Heart right ventricle (tissue), 16 donors: ENCODE measurements around the gene NAPA. TPM values are rescaled to one million over a fixed set of nuclear protein-coding genes. Genes with fewer than 3 reads are reported as not detected.

ENCODE experiments used
- ATAC-seq, 8 donors: fragments of 200-7000 bp; cut with Tn5 transposase; one replicate each; pipeline ENCODE4 v1.9.1; 2020; ENCODE audit warnings: mild to moderate bottlenecking in 8 of 8, moderate library complexity in 8 of 8, moderate number of reproducible peaks in 1 of 8
- DNase-seq, 2 donors: peaks; one replicate each; pipeline ENCODE4 v3.0.0-alpha.2; 2020
- H3K27ac ChIP-seq, 10 donors: fragments of 200-600 bp; sonication (generic) in 2 of 10; one replicate each; pipeline versions ENCODE4 v1.5.0 to v1.8.0; 2020 to 2022; ENCODE audit warnings: mild to moderate bottlenecking in 3 of 10
- H3K27me3 ChIP-seq, 7 donors: fragments of 200-600 bp; one replicate each; pipeline ENCODE4 v1.8.0; 2021 to 2022; ENCODE audit warnings: mild to moderate bottlenecking in 2 of 7
- H3K36me3 ChIP-seq, 9 donors: fragments of 200-600 bp; sonication (generic) in 1 of 9; one replicate each; pipeline versions ENCODE4 v1.5.0 to v1.8.0; 2020 to 2022; ENCODE audit warnings: mild to moderate bottlenecking in 2 of 9
- H3K4me1 ChIP-seq, 9 donors: fragments of 200-600 bp; sonication (generic) in 1 of 9; one replicate each; pipeline versions ENCODE4 v1.5.0 to v1.8.0; 2020 to 2022; ENCODE audit warnings: mild to moderate bottlenecking in 4 of 9
- H3K4me3 ChIP-seq, 10 donors: fragments of 200-600 bp; sonication (generic) in 2 of 10; one replicate each; pipeline versions ENCODE4 v1.5.0 to v1.8.0; 2020 to 2022; ENCODE audit warnings: mild to moderate bottlenecking in 7 of 10, moderate library complexity in 2 of 10
- H3K9me3 ChIP-seq, 11 donors: fragments of 200-600 bp in 10 of 11; sonication (generic) in 2 of 11; one replicate each; pipeline versions ENCODE4 v1.5.0 to v1.8.0; 2013 to 2022; ENCODE audit warnings: mild to moderate bottlenecking in 2 of 11, control low read depth in 1 of 11, moderate library complexity in 1 of 11
- CTCF ChIP-seq, 9 donors: fragments of 200-600 bp; sonication (generic) in 2 of 9; IDR thresholded peaks; one replicate each; pipeline versions ENCODE4 v1.5.0 to v1.8.0; 2021 to 2022; ENCODE audit warnings: antibody characterized with exemption in 9 of 9, mild to moderate bottlenecking in 5 of 9, moderate library complexity in 1 of 9
- WGBS, 2 donors: extraction: QIAGEN DNeasy Blood & Tissue Kit; methylation state at CpG; one replicate each; pipeline ENCODE4 v1.1.7; 2013; ENCODE audit warnings: inconsistent platforms in 1 of 2; 5-methylcytosine and 5-hydroxymethylcytosine counted together
- intact Hi-C, 10 donors: fragments of 100-400 bp; cut with DNase I; formaldehyde crosslinking; loops; one replicate each; pipeline versions ENCODE4 v1.11.1 to v1.14.2; 2022
- polyA plus RNA-seq, 2 donors: library from polyadenylated mRNA; stranded (reverse); fragments of 200-250 nt; gene quantifications; one replicate each; pipeline ENCODE4 v1.2.3, GENCODE V29; 2013
- total RNA-seq, 10 donors: library from RNA; stranded (reverse); fragmentation: NEBNext Ultra II Directional in 3 of 10; extraction: Animal tissue kit (Norgen Biotek cat#: 25700) in 3 of 10; gene quantifications; one replicate each; pipeline versions ENCODE4 v1.2.1 to v1.2.4, GENCODE V29; 2021 to 2023
- donor health status: Arrhythmogenic right ventricular cardiomyopathy.
- donor health status: ischemic (EF 13 %, LVEDD 7.1; RV severe dilation, severe dysfunction).
- donor health status: healthy with polysubstance abuse.
- donor health status: DM: no; HTN: yes; CAD: no.
- donor health status: DM: no; HTN: no; CAD: no.
- donor health status: ischemic (EF 25% LVEDD 6.9; RV normal size, moderate dysfunction).
- donor health status: ischemic (EF 25% LVEDD 5.7; RV mildly dilated, moderate dysfunction).
- donor health status: healthy.
- donor health status: DM: yes; HTN: yes; CAD: no.
- donor health status: Ischemic cardiomyopathy.
- donor health status: ischemic (EF 35%, LVEDD 5.7; RV mildly dilated, moderate dysfunction).
- donor health status: nonischemic (EF 11% LVEDD 7.7; RV severe dilation, severe dysfunction).
- donor health status: DM: yes; HTN: yes; CAD: no.
- donor health status: PGD.
- donor health status: ischemic (EF 29% LVEDD 5.4; RV normal size, mild dysfunction).
- donor health status: nonischemic (EF 23%, LVEDD 6.1; RV moderate dilation, normal function).

The NAPA gene
- total and polyA plus RNA-seq, 12 donors: 115 to 183 (median 125) TPM

GRCh38 chr19:47443331-47443730, 71.5 kb downstream of the NAPA start:
- DNase-seq (no peak), ATAC-seq (no peak)
- peaks cover 5 to 93% (median 77%) of the 10 kb centered on the region in 7 donors for H3K27me3 ChIP-seq
- no peaks in the 10 kb centered on the region for H3K9me3 ChIP-seq
- no peak for TF ChIP-seq CTCF (IDR thresholded peaks at IDR 0.05)
- no peak overlapping the region for H3K4me3 ChIP-seq
- no peaks in the 10 kb centered on the region for H3K36me3 ChIP-seq
- 69 to 71% methylated on average over 12 of the region's 12 CpGs for WGBS, 2 donors
- intact Hi-C loops: loop anchor here in 1 of 10 donors (10.0 kb wide), 1 partner anchor 121 kb away; no protein-coding TSS in a partner anchor
- H3K27ac ChIP-seq: no peak overlapping the region
- H3K4me1 ChIP-seq: peaks cover 0 to 33% (median 15%) of the 10 kb centered on the region in 9 donors

DNA sequence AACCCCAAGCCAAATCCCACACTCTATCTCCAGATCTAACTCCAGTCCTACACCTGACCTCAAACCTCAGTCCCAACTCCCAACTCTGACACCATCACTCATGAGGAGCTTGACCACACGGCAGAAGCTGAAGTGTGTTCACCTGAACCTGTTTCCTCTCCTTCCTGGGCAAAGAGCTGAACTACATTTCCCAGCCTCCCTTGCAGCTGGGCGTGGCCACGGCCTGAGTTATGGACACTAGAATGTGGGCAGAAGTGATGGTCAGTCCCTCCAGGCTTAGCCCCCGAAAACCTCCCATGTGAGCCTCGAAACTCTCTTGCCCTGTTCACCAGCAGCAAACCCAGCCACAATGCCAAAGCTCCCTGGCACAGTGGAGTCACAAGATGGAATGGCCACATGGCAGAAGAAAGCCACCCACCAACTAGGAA, 76.1 kb downstream of the NAPA start:
- H3K9me3 ChIP-seq: no peaks in the 10 kb centered on the region
- no peaks in the 10 kb centered on the region for H3K36me3 ChIP-seq
- TF ChIP-seq CTCF (IDR thresholded peaks at IDR 0.05): no peak
- ATAC-seq: no peak
- peaks cover 0 to 86% (median 65%) of the 10 kb centered on the region in 7 donors for H3K27me3 ChIP-seq
- WGBS, 2 donors: 23 to 25% methylated on average over 5 of the region's 5 CpGs
- no peak overlapping the region for H3K27ac ChIP-seq
- intact Hi-C loops: loop anchor here in 7 of 10 donors (5.0 to 10.0 kb wide), 6 partner anchors 66 to 258 kb away; partner anchors contain the start of gene NAPA (in 3 of the 7)
- no peak overlapping the region for H3K4me3 ChIP-seq
- H3K4me1 ChIP-seq: peaks cover 0 to 7% (median 0%) of the 10 kb centered on the region in 9 donors
- DNase-seq: no peak

Other genes starting within 250 kb of the NAPA start
- gene INAFM1, start 240.2 kb downstream of the NAPA start, total RNA-seq: 10 to 100 TPM in 8 of 10 donors, 1 to 10 TPM in 2; 9.2 to 14.2 (median 11.6) TPM
- 10 to 100 TPM; 13.7 to 16.4 TPM for gene INAFM1, start 240.2 kb downstream of the NAPA start, polyA plus RNA-seq
- 10 to 100 TPM in 3 of 10 donors, 1 to 10 TPM in 7; 4.5 to 18.6 (median 6.9) TPM for gene C5AR1, start 205.2 kb downstream of the NAPA start, total RNA-seq
- 1 to 10 TPM; 1.7 to 5.4 TPM for gene C5AR1, start 205.2 kb downstream of the NAPA start, polyA plus RNA-seq
- gene C5AR2, start 182.9 kb downstream of the NAPA start, total RNA-seq: 1 to 10 TPM in 3 of 10 donors, under 1 TPM in 7; 0.28 to 2.3 (median 0.59) TPM
- gene C5AR2, start 182.9 kb downstream of the NAPA start, polyA plus RNA-seq: under 1 TPM; 0.22 to 0.51 TPM
- gene DHX34, start 165.7 kb downstream of the NAPA start, total RNA-seq: 1 to 10 TPM; 4.4 to 8.8 (median 5.5) TPM
- gene DHX34, start 165.7 kb downstream of the NAPA start, polyA plus RNA-seq: 10 to 100 TPM in 1 of 2 donors, 1 to 10 TPM in 1; 9.7 to 11.7 TPM
- 1 to 10 TPM in 8 of 10 donors, under 1 TPM in 2; 0.71 to 5.9 (median 1.9) TPM for gene MEIS3, start 95.5 kb downstream of the NAPA start, total RNA-seq
- 1 to 10 TPM; 6.7 to 7.2 TPM for gene MEIS3, start 95.5 kb downstream of the NAPA start, polyA plus RNA-seq
- under 1 TPM in 7 of 10 donors, not detected in 3; 0.11 to 0.64 (median 0.15) TPM for gene SLC8A2, start 43.2 kb downstream of the NAPA start, total RNA-seq
- gene SLC8A2, start 43.2 kb downstream of the NAPA start, polyA plus RNA-seq: under 1 TPM; 0.03 to 0.22 TPM
- gene KPTN, start 30.8 kb downstream of the NAPA start, total RNA-seq: 10 to 100 TPM in 3 of 10 donors, 1 to 10 TPM in 7; 4.0 to 11.8 (median 8.1) TPM
- 10 to 100 TPM; 11.1 to 35.6 TPM for gene KPTN, start 30.8 kb downstream of the NAPA start, polyA plus RNA-seq
- 1 to 10 TPM in 7 of 10 donors, under 1 TPM in 3; 0.56 to 3.7 (median 1.8) TPM for gene ZNF541, start 58.1 kb upstream of the NAPA start, total RNA-seq
- under 1 TPM; 0.23 to 0.88 TPM for gene ZNF541, start 58.1 kb upstream of the NAPA start, polyA plus RNA-seq
- gene BICRA, start 94.1 kb upstream of the NAPA start, total RNA-seq: 10 to 100 TPM in 3 of 10 donors, 1 to 10 TPM in 7; 6.5 to 13.2 (median 8.9) TPM
- gene BICRA, start 94.1 kb upstream of the NAPA start, polyA plus RNA-seq: 10 to 100 TPM in 1 of 2 donors, 1 to 10 TPM in 1; 2.8 to 11.8 TPM
- 10 to 100 TPM; 27.5 to 78.2 (median 40.5) TPM for gene EHD2, start 198.4 kb upstream of the NAPA start, total RNA-seq
- gene EHD2, start 198.4 kb upstream of the NAPA start, polyA plus RNA-seq: 10 to 100 TPM; 51.1 to 61.0 TPM
- 100 to 1,000 TPM; 131 to 208 (median 177) TPM for gene NOP53, start 230.5 kb upstream of the NAPA start, total RNA-seq
- gene NOP53, start 230.5 kb upstream of the NAPA start, polyA plus RNA-seq: 100 to 1,000 TPM; 210 to 256 TPM